HFF-Myc (cell line): Measurements from ENCODE around the gene SUPT7L.
"Not testable (repeated sequence)": the region's sequence is repeated elsewhere in the genome, so short reads cannot be mapped to it uniquely, and the experiment has no call there.

Experiments used
- DNase-seq: peaks from one replicate; pipeline ENCODE4 v3.0.0-alpha.2; 2011; ENCODE audit warnings: low read depth; ENCODE audit errors: extremely low read depth
- H3K4me3 ChIP-seq: replicated peaks from 2 replicates; pipeline ENCODE4 v1.5.1; 2011; ENCODE audit warnings: low read depth, mild to moderate bottlenecking, control low read depth, low read length
- CTCF ChIP-seq: IDR thresholded peaks from 2 replicates; pipeline ENCODE4 v1.5.1; 2012; ENCODE audit warnings: mild to moderate bottlenecking, low read depth, low read length, control low read depth; ENCODE audit errors: missing control alignments

The SUPT7L gene

GRCh38 chr2:27627963-27628766, 35.2 kb downstream of the SUPT7L start:
- peak overlapping the region; percentile 87 for H3K4me3 ChIP-seq
- no peak for DNase-seq
- no peak for TF ChIP-seq CTCF

- not testable (repeated sequence) for DNase-seq, H3K4me3 ChIP-seq
Measured at GRCh38 chr2:27626921-27627320, 36.5 kb downstream of the SUPT7L start.

- not testable (repeated sequence) for H3K4me3 ChIP-seq, DNase-seq
Measured at GRCh38 chr2:27626323-27626722, 37.1 kb downstream of the SUPT7L start.

GRCh38 chr2:27624943-27625342, 38.5 kb downstream of the SUPT7L start:
- no peak for TF ChIP-seq CTCF
- H3K4me3 ChIP-seq, result no peak overlapping the region
- no peak for DNase-seq

- H3K4me3 ChIP-seq, result no peak overlapping the region
- TF ChIP-seq CTCF, result no peak
- no peak for DNase-seq
Measured at GRCh38 chr2:27622921-27623384, 40.5 kb downstream of the SUPT7L start.

- DNase-seq, result no peak
- TF ChIP-seq CTCF, result no peak
- no peak overlapping the region for H3K4me3 ChIP-seq
Measured at GRCh38 chr2:27621524-27621923, 41.9 kb downstream of the SUPT7L start.

- no peak for TF ChIP-seq CTCF
Measured at GRCh38 chr2:27615316-27615715, 48.1 kb downstream of the SUPT7L start.

GRCh38 chr2:27613985-27614384, 49.4 kb downstream of the SUPT7L start:
- no peak overlapping the region for H3K4me3 ChIP-seq
- TF ChIP-seq CTCF, result no peak
- no peak for DNase-seq

More at GRCh38 chr2:27615316-27615715, 48.1 kb downstream of the SUPT7L start:
- no peak overlapping the region for H3K4me3 ChIP-seq
- no peak for DNase-seq
